Right lobe of liver (tissue), 6 donors: ENCODE results near the gene MRRF. TPM values are rescaled to one million over a fixed set of nuclear protein-coding genes. Genes with fewer than 3 reads are reported as not detected.

ENCODE experiments used
- ATAC-seq, 4 donors: fragments of 200-7000 bp; cut with Tn5 transposase; one replicate each; pipeline ENCODE4 v1.9.1; 2020; ENCODE audit warnings: mild to moderate bottlenecking in 4 of 4, moderate library complexity in 4 of 4
- DNase-seq, 3 donors: peaks; one replicate each; pipeline ENCODE4 v3.0.0-alpha.2; 2020
- H3K27ac ChIP-seq, 3 donors: fragments of 200-600 bp; one replicate each; pipeline ENCODE4 v1.8.0; 2022
- H3K27me3 ChIP-seq, 2 donors: fragments of 200-600 bp; one replicate each; pipeline ENCODE4 v1.8.0; 2022
- H3K36me3 ChIP-seq, 4 donors: fragments of 200-600 bp; sonication (generic) in 1 of 4; one replicate each; pipeline versions ENCODE4 v1.5.1 to v1.8.0; 2017 to 2022; ENCODE audit warnings: control low read depth in 1 of 4
- H3K4me1 ChIP-seq, 4 donors: fragments of 200-600 bp; sonication (generic) in 1 of 4; one replicate each; pipeline versions ENCODE4 v1.5.1 to v1.8.0; 2017 to 2022; ENCODE audit warnings: control low read depth in 1 of 4
- H3K4me3 ChIP-seq, 3 donors: fragments of 200-600 bp; one replicate each; pipeline ENCODE4 v1.8.0; 2022
- H3K9me3 ChIP-seq, 4 donors: fragments of 200-600 bp; sonication (generic) in 1 of 4; one replicate each; pipeline versions ENCODE4 v1.5.1 to v1.8.0; 2017 to 2022; ENCODE audit warnings: control low read depth in 1 of 4
- CTCF ChIP-seq, 4 donors: fragments of 200-600 bp in 3 of 4; fragments of 450-650 bp in 1 of 4; IDR thresholded peaks; one replicate each; pipeline versions ENCODE4 v1.5.1 to v1.8.0; 2016 to 2022; ENCODE audit warnings: antibody characterized with exemption in 4 of 4, mild to moderate bottlenecking in 2 of 4
- POLR2A ChIP-seq: fragments of 450-650 bp; IDR thresholded peaks from one replicate; pipeline ENCODE4 v1.6.1; 2017; ENCODE audit warnings: antibody characterized with exemption, mild to moderate bottlenecking
- WGBS: methylation state at CpG from one replicate; pipeline ENCODE4 v1.1.6; 2018; ENCODE audit warnings: low coverage, low lambda C conversion rate; ENCODE audit not compliant: insufficient coverage; ENCODE audit errors: missing lambda C conversion rate; 5-methylcytosine and 5-hydroxymethylcytosine counted together
- intact Hi-C, 2 donors: fragments of 100-400 bp; cut with DNase I; formaldehyde crosslinking; loops; one replicate each; pipeline versions ENCODE4 v1.11.2 to v1.14.1; 2022
- total RNA-seq, 6 experiments: library from RNA; depleted of rRNA in 2 of 6; stranded (reverse); fragments of >200 nt in 2 of 6; fragmentation: NEBNext Ultra II Directional in 3 of 6; extraction: Animal tissue kit (Norgen Biotek cat#: 25700) in 3 of 6; gene quantifications; one replicate each; pipeline versions ENCODE4 v1.1.0 to v1.2.4, GENCODE V29; 2016 to 2023
- donor health status: DM: no; HTN: yes; CAD: no.
- donor health status: DM: no; HTN: no; CAD: no.
- donor health status: DM: no; HTN: no; CAD: no.
- donor health status: DM: no; HTN: yes; CAD: no.
- donor health status: DM: no; HTN: yes; CAD: no.

The MRRF gene
- total RNA-seq, 6 experiments from 2014 or later, result 17.4 to 34.0 (median 22.6) TPM

GRCh38 chr9:122258886-122259415 lies 5.7 kb upstream of the MRRF start:
- intact Hi-C loops, result no loop called here
- DNase-seq, result no peak

GRCh38 chr9:122261469-122261881 lies 3.2 kb upstream of the MRRF start:
- DNase-seq (peak; percentile 50 to 82 (median 70)), ATAC-seq (peak in 3 of 4 donors; percentile 5 to 52 (median 18))
- H3K4me3 ChIP-seq, result no peak overlapping the region
- WGBS, result no CpG with 5 or more reads among the region's 1 CpG
- peaks cover 0 to 21% (median 13%) of the 10 kb centered on the region in 4 donors for H3K36me3 ChIP-seq
- peaks cover 0 to 32% (median 9%) of the 10 kb centered on the region in 4 donors for H3K4me1 ChIP-seq
- H3K27me3 ChIP-seq, result no peaks in the 10 kb centered on the region
- TF ChIP-seq CTCF (IDR thresholded peaks at IDR 0.05), result no peak
- TF ChIP-seq POLR2A, result no peak
- no peak overlapping the region for H3K27ac ChIP-seq
- intact Hi-C loops, result loop anchor here in 1 of 2 donors (10.0 kb wide), 1 partner anchor 83 kb away; no protein-coding TSS in a partner anchor
- no peaks in the 10 kb centered on the region for H3K9me3 ChIP-seq

More at GRCh38 chr9:122258886-122259415, 5.7 kb upstream of the MRRF start:
- TF ChIP-seq POLR2A, result no peak
- TF ChIP-seq CTCF (IDR thresholded peaks at IDR 0.05), result no peak
- Histone ChIP-seq H3K27ac (no peak overlapping the region), H3K9me3 (no peaks in the 10 kb centered on the region), H3K4me3 (no peak overlapping the region), H3K27me3 (no peaks in the 10 kb centered on the region), H3K4me1 (peaks cover 0 to 25% (median 5%) of the 10 kb centered on the region in 4 donors), H3K36me3 (peaks cover 0 to 24% (median 13%) of the 10 kb centered on the region in 4 donors)
- ATAC-seq, result no peak
- WGBS, result 83% methylated on average over 2 of the region's 2 CpGs

GRCh38 chr9:122262073-122262472 lies 2.6 kb upstream of the MRRF start:
- no peak for DNase-seq
- WGBS, result 100% methylated on average over 1 of the region's 1 CpG
- Histone ChIP-seq H3K27me3 (no peaks in the 10 kb centered on the region), H3K36me3 (peaks cover 0 to 21% (median 13%) of the 10 kb centered on the region in 4 donors), H3K4me3 (no peak overlapping the region), H3K4me1 (peaks cover 0 to 32% (median 9%) of the 10 kb centered on the region in 4 donors), H3K27ac (no peak overlapping the region), H3K9me3 (no peaks in the 10 kb centered on the region)
- TF ChIP-seq CTCF (IDR thresholded peaks at IDR 0.05) (no peak), POLR2A (no peak)
- intact Hi-C loops, result loop anchor here in 1 of 2 donors (10.0 kb wide), 1 partner anchor 83 kb away; no protein-coding TSS in a partner anchor
- ATAC-seq, result no peak

- H3K9me3 ChIP-seq, result no peaks in the 10 kb centered on the region
- H3K4me3 ChIP-seq, result peak overlapping the region; percentile 42 to 84 (median 74)
- 8% methylated on average over 13 of the region's 13 CpGs for WGBS
- H3K27ac ChIP-seq, result peak overlapping the region; percentile 88 to 95 (median 92)
- H3K4me1 ChIP-seq, result peaks cover 0 to 32% (median 9%) of the 10 kb centered on the region in 4 donors
- DNase-seq, result no peak
- H3K27me3 ChIP-seq, result no peaks in the 10 kb centered on the region
- ATAC-seq, result peak in 2 of 4 donors; percentile 5 to 10
- peaks cover 0 to 18% (median 11%) of the 10 kb centered on the region in 4 donors for H3K36me3 ChIP-seq
- TF ChIP-seq CTCF (IDR thresholded peaks at IDR 0.05) (no peak), POLR2A (no peak)
- intact Hi-C loops, result loop anchor here in 1 of 2 donors (10.0 kb wide), 1 partner anchor 81 kb away; no protein-coding TSS in a partner anchor
Measured at GRCh38 chr9:122263699-122264349, 858 bp upstream of the MRRF start.
